Activated gamma-delta T cell treated with anti-CD3 and anti-CD28 coated beads, Interleukin-2, amount 50 U/mL, for 16 hours (primary cell): ENCODE data around the gene GALNT10.

ENCODE experiments used
- DNase-seq: peaks from one replicate; pipeline ENCODE4 v3.0.0-alpha.2; 2020; ENCODE audit warnings: low read depth

GALNT10 gene

GRCh38 chr5:154445422-154446194 lies 255.1 kb downstream of the GALNT10 start, which contains the start of gene SAP30L:
Gene SAP30L, plus strand, starts transcription at chr5:154445997. Its CDS starts 608 bp downstream, at chr5:154446605.
- DNase-seq, result peak; percentile 93

GRCh38 chr5:154446195-154447088 lies 255.9 kb downstream of the GALNT10 start:
- DNase-seq, result peak; percentile 13

GRCh38 chr5:154447089-154447725 lies 256.7 kb downstream of the GALNT10 start:
- DNase-seq, result no peak

GRCh38 chr5:154449786-154450185 lies 259.3 kb downstream of the GALNT10 start:
- no peak for DNase-seq

GRCh38 chr5:154451957-154452356 lies 261.4 kb downstream of the GALNT10 start:
- no peak for DNase-seq

GRCh38 chr5:154455585-154455984 lies 265.1 kb downstream of the GALNT10 start:
- DNase-seq, result no peak

- DNase-seq, result no peak
Measured at GRCh38 chr5:154456540-154456939, 266.0 kb downstream of the GALNT10 start.

GRCh38 chr5:154459015-154459414 lies 268.5 kb downstream of the GALNT10 start:
- no peak for DNase-seq

GRCh38 chr5:154460172-154460571 lies 269.6 kb downstream of the GALNT10 start:
- DNase-seq, result no peak

- no peak for DNase-seq
Measured at GRCh38 chr5:154461531-154461930, 271.0 kb downstream of the GALNT10 start.

- DNase-seq, result no peak
Measured at GRCh38 chr5:154464438-154464837, 273.9 kb downstream of the GALNT10 start.

GRCh38 chr5:154465169-154465568 lies 274.6 kb downstream of the GALNT10 start:
- DNase-seq, result no peak

GRCh38 chr5:154466147-154466546 lies 275.6 kb downstream of the GALNT10 start:
- DNase-seq, result no peak

- no peak for DNase-seq
Measured at GRCh38 chr5:154466671-154467070, 276.1 kb downstream of the GALNT10 start.

- DNase-seq, result peak; percentile 70
Measured at GRCh38 chr5:154467655-154468354, 277.3 kb downstream of the GALNT10 start.

- no peak for DNase-seq
Measured at GRCh38 chr5:154470137-154470536, 279.6 kb downstream of the GALNT10 start.
